Measurements from ENCODE around the gene TRAM2. TPM values are rescaled to one million over a fixed set of nuclear protein-coding genes. Genes with fewer than 3 reads are reported as not detected.

Gene TRAM2
- total and polyA plus RNA-seq, 2 of the 8 experiments (the other 6 are each of a cell fraction or from before 2014, with no cell fraction given), result 9.0 to 21.4 TPM

DNA sequence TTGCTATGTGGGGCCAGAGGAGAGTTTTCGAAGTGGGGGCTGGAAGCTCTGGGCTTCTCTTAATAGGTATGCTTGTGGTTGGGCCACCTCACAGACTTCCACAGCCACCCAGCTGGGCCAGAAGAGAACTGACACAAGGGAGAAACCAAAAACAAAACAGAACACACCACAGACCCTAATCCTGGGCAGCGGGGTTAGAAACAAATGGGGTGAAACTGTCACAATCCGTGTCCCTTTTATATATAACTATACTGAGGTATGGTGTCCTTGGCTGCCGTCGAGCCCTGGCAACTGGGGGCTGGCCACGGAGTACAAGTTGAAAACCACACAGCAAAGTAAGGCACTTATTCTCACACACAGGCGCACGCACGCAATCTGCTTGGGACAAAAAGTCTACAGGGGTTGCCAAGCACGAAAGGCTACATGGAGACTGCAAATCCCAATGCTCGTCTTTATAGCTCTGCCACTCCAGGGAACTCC is 78.3 kb downstream of the TRAM2 start:
- DNase-seq (ENCODE audit: low read depth in 1 of 2, low spot score in 2 of 2), result no peak
- H3K4me2 ChIP-seq (ENCODE audit: insufficient read depth in 1 of 2, low read depth in 2 of 2, low read length in 2 of 2), result no peak overlapping the region
- H2AK5ac ChIP-seq (ENCODE audit: low read depth, low read length), result no peak overlapping the region
- H4K20me1 ChIP-seq (replicated peaks in 1 of 2; ENCODE audit: control insufficient read depth in 1 of 2, insufficient read depth in 2 of 2, low read length in 2 of 2), result no peaks in the 10 kb centered on the region
- ChIA-PET POLR2A (ENCODE audit: partially characterized antibody) (interaction anchor here (1.5 kb wide), 2 partner anchors 10 to 78 kb away, joined by 5 read pairs; no protein-coding TSS in a partner anchor), CTCF (ENCODE audit: partially characterized antibody) (interaction anchor here (0.7 to 3.0 kb wide), 10 partner anchors 14 to 164 kb away, joined by 3 to 10 read pairs (median 4); no protein-coding TSS in a partner anchor)
- no peak overlapping the region for H3K56ac ChIP-seq (replicated peaks; ENCODE audit: insufficient read length, low read depth, low read length)
- H2BK5ac ChIP-seq (ENCODE audit: low read depth, low read length), result no peak overlapping the region
- no peak overlapping the region for H3K14ac ChIP-seq (ENCODE audit: insufficient read length)
- H3K9me3 ChIP-seq (ENCODE audit: insufficient read depth in 2 of 2, low read depth in 1 of 2, low read length in 1 of 2), result no peaks in the 10 kb centered on the region
- H3K4me3 ChIP-seq (ENCODE audit: extremely low read depth in 1 of 4, insufficient read depth in 2 of 4, low read depth in 3 of 4, low read length in 4 of 4), result no peak overlapping the region
- H3K79me2 ChIP-seq (ENCODE audit: control insufficient read depth in 1 of 2, insufficient read depth in 2 of 2, low read length in 2 of 2), result no peaks in the 10 kb centered on the region
- H3K79me1 ChIP-seq (ENCODE audit: low read depth, low read length), result no peaks in the 10 kb centered on the region
- no peak overlapping the region for H4K91ac ChIP-seq (replicated peaks; ENCODE audit: insufficient read length, low read length)
- 88% methylated on average over 10 of the region's 11 CpGs; no CpG with 5 or more reads in 1 of the 2 experiments for WGBS, 2 experiments (ENCODE audit: extremely low coverage in 1 of 2, insufficient coverage in 1 of 2, insufficient read length in 1 of 2, insufficient replicate concordance in 2 of 2, low coverage in 1 of 2, low lambda C conversion rate in 2 of 2, missing lambda C conversion rate in 1 of 2)
- FAIRE-seq, result no peak
- H4K8ac ChIP-seq (ENCODE audit: extremely low read depth, insufficient read depth, low read length), result no peak overlapping the region
- no peak overlapping the region for H4K5ac ChIP-seq (ENCODE audit: insufficient read length, low read depth, low read length)
- no peak overlapping the region for H3K23ac ChIP-seq (ENCODE audit: insufficient read length)
- no peak overlapping the region for H3K4ac ChIP-seq (replicated peaks; ENCODE audit: insufficient read length, low read depth, low read length)
- H3K18ac ChIP-seq (ENCODE audit: extremely low read depth, low read length), result 0 out of 2 replicates have a peak overlapping the region, but pooled peaks have one; percentile 38
- peaks cover 0 to 6% (median 1%) of the 10 kb centered on the region in 4 experiments; a peak in 4 of 7 replicates for H3K4me1 ChIP-seq (replicated peaks in 1 of 4; ENCODE audit: control insufficient read depth in 3 of 4, insufficient read depth in 4 of 4, low read length in 3 of 4)
- no peak overlapping the region for H3K9ac ChIP-seq (replicated peaks in 1 of 4; ENCODE audit: extremely low read depth in 1 of 4, low read depth in 3 of 4, low read length in 3 of 4)
- H3K27ac ChIP-seq (ENCODE audit: low read depth, low read length), result no peak overlapping the region
- no peak overlapping the region for H2BK12ac ChIP-seq (ENCODE audit: low read depth, low read length)
- H2BK15ac ChIP-seq (ENCODE audit: low read length), result no peak overlapping the region
- H2BK20ac ChIP-seq (ENCODE audit: low read length), result no peak overlapping the region
- H3K27me3 ChIP-seq (replicated peaks in 1 of 4; ENCODE audit: control insufficient read depth in 3 of 4, extremely low read depth in 1 of 4, insufficient read depth in 3 of 4, low read length in 3 of 4), result no peaks in the 10 kb centered on the region
- H2BK120ac ChIP-seq (replicated peaks; ENCODE audit: low read depth, low read length), result no peak overlapping the region
- TF ChIP-seq KDM1A (IDR thresholded peaks at IDR 0.05; ENCODE audit: borderline replicate concordance, low read length), result no peak
- no peak for TF ChIP-seq SRF (IDR thresholded peaks at IDR 0.05; ENCODE audit: low read depth, low read length)
- no peaks in the 10 kb centered on the region for H3K23me2 ChIP-seq (ENCODE audit: low read depth, low read length)
- no peak overlapping the region for H2AFZ ChIP-seq (ENCODE audit: low read length)
- H3K36me3 ChIP-seq (ENCODE audit: control insufficient read depth in 2 of 4, insufficient read depth in 4 of 4, low read length in 3 of 4), result peaks cover 0 to 5% (median 0%) of the 10 kb centered on the region in 4 experiments; a peak in 1 of 8 replicates
